ENCODE data around the gene NRXN3.

Gene NRXN3

DNA sequence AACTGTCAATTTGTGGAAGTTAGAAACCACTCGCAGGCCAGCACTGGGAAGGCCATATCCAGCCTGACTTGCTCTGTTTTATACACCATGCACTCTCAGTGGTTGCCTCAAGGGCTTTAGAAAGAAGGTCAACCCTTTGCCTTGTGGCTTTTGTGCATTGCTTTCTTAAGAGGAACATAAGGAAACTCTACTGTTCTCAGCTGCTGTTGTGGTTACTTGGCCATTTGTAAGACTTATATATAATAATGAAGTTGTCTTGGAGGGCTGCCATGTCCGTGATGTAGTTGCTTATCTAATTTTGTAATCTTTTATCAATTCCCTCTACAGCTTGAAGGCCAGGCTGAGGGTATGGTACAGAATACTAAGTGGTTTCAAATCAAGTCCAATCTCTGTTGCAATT, 1403.3 kb downstream of the NRXN3 start:
- no peak for DNase-seq

DNA sequence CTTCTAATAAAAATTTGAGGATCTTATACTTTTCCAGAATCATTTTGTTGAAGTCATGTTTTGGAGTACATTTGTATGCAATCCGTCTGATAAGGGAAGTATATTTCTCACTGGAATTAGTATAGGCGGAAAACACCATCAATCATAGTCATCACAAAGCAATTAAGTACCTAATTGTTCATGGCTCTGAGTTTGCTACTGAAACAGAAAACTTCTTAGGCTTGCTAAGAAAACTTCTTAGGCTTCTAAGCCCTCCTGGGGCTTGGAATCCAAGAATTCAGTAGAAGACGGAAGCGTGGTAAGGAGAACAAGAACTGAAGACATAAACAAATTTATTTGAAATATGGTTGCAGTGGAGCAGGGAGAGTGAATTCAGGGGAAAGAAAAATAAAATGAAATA, 1404.9 kb downstream of the NRXN3 start:
- no peak for DNase-seq

DNA sequence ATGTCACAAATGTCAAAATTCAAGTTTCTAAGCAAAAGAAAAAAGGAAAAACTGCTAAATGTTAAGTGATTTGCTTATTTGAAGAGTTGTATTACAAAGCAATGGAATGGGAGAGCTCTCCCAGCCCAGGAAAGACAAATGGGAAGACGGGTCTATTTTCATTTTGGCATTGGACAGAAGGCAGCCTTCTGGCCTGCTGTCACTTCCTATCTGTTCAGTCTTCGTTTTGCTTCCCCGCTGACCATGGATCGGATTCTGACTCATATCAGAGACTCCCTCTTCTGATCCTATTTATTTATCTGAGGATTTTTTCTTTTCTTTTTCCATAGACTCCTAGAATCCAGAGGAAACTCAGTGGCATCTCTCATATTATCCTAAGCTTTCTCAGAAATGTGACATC, 1406.3 kb downstream of the NRXN3 start:
- no peak for DNase-seq

DNA sequence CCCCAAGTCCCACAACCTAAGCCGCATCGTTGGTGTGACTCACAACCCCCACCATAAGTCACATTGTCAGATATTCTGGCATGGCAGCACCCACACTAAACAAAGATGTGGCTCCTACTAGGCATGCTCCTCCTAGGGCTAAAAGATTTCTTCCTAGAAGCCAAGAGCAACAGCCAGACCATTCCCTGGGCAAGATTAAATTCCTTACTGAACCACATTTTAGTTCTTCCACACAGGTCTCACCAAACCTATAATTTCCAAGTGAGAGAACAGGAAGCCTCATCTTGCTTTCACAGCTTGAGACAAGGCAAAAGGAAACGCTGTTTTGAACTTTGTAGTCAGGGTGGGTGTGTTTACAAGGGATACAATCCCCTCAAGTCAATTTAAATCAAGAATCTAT, 1408.3 kb downstream of the NRXN3 start:
- no peak for DNase-seq

DNA sequence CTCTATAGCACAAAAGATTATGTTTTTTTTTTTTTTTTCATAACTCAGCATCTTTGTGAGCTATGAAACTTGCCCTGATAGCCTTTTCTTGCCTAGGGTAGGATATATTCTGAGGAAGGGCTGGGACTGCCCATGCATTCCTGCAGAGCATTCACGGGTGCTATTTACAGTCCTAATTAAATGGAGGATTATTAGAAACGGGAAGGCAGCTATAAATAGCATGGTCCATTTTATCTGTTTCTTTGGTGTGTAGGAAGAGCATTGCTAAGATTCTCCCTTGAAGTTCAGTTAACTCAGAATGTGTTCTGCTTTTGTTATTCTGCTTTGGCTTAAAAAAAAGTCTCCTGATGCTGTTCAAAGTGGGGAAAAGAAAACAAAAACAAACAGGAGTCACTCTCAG, 1410.2 kb downstream of the NRXN3 start:
- DNase-seq, result no peak

DNA sequence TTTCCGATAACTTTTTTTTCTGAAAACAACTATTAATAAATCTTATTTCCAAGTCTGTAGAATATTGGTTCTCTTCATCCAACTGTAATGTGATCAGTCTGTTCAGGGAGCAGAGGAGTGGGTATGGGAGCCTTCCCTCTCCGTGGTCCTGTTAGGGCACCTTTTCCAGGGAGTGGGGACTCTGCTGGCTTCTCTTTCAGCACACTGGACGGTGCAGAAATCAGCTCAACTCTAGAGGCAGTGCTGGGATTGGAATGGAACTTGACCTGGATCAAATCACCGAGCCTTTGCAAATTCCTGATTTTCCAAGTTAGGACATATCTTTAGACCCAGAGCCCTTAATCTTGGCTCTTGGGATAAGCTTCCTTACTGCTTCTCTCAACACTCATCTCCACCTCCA, 1410.7 kb downstream of the NRXN3 start:
- no peak for DNase-seq

DNA sequence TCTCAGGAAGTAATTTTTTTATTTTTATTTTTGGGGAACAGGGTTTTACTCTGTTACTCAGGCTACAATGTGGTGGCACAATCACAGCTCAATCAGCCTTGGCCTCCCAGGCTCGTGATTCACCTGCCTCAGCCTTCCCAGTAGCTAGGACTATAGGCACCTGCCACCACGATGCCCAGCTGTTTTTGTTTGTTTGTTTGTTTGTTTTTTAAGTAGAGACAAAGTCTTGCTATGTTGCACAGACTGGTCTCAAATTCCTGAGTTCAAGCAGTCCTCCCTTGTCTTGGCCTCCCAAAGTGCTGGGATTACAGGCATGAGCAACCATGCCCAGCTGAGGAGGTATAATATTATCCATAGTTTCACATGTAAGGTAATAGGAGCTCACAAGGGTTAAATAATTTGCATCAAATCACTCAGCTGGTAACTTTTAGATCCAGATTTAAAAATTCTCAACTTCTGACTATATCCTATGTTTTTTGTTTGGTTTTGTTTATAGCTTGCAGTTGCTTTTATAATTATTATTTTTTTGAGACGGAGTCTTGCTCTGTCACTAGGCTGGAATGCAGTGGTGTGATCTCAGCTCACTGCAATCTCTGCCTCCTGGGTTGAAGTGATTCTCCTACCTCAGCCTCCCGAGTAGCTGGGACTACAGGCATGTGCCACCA, 1411.9 kb downstream of the NRXN3 start:
- no peak for DNase-seq

DNA sequence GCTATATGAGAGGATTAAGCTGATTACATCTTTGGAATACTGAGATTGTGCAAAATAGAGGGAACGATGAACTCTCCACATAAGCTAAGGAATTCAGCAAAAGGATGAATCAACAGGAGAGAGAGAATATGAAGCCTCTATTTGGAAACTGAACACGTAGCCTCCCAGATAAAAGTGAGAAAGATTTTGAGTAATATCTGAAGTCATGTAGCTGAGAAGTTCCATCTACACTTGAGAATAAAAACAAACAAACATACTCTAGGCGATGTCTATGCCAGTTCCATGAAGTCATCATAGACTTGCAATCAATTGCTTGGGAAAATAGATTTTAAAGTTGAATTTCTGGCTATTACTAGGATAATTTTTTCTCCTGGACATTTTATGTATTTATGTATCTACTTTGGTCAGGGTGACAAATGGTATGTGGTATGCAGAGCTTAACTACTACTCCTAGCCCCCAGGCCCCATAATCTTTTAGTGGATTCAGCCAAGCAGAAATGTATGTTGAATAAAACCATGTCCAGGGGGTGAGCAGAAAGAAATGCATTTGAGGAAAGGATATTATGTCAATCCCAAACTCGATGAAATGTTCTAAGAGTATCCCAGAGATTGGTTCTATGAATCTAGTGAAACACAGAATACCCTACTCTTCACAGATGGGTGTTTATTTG, 1413.7 kb downstream of the NRXN3 start:
- no peak for DNase-seq

DNA sequence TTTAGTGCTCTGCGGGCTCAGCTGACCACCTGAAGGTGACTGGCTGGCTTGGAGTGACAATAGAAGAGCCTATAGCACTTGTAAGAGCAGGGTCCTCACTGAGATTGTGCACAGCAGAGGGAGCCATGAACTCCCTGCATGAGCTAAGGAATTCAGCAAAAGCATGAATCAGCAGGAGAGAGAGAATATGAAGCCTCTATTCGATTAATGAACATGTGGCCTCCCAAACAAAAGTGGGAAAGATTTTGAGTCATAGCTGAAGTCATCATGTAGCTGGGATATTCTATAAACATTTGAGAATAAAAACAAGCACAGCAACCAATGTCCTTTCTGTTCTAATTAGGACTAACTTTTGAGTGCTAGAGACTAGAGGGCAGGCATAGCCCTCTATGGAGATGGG, 1414.5 kb downstream of the NRXN3 start:
- DNase-seq, result no peak

DNA sequence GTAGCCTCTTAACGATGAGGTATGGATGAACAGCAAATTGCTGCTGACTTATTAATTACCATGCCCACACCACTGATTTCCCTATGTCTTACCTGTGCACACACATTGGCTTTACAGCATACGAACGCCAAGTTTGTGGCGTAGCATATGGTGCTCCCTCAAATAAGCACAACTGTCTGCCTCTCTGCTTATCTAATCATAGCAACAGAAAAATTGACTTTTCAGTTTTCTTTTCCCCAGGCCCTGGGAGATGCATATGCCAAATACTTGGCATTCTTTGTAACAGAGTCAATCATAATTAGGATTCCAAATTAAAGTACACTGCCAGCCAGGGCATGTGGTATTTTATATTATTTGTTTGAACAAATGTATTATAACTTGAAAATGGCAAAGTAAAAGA, 1415.7 kb downstream of the NRXN3 start:
- DNase-seq, result no peak

DNA sequence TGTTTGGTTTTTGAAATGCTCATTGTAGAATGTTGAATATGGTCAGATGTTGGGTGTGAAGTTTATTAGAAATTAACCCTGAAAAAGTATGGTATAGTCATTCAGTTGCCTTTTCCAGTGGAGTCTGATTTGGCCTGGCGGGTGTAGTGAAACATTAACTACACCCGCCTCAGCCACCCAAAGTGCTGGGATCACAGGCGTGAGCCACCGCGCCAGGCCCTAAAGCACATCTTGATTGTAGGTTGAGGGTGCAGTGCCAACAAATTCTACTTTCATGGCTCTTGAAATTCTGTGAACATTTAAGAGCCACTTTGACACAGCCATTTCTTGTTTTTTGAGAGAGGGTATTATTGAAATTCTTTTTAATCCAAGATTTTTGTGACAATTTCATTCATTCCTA, 1416.2 kb downstream of the NRXN3 start:
- no peak for DNase-seq

DNA sequence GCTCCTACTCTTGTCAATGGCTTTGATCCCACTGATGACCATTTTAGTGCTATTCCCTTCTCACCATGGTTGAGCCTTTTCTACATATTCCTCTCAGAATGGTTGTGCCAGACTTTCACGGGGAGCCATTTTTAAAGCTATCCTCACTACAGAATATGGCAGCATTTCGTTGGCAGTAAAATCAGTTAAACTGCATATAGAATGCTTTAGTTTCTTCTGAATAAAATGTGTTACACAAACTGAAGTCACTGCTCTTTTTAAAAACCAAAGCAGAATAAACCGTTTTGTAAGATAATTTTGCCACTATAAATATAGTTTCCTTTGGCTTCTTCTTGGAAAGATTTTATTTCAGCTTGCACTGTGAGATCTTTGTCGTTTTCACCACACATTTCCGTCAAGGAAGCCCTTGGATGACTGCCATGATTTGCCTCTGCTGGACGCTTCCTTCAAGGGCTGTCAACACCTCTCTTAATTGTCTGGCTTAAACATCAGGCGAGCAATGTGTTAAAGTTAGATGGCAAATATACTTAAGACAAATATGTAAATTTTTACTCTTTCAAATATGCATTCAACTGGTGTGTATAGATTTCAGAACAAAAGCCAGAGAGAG, 1416.9 kb downstream of the NRXN3 start:
- DNase-seq, result no peak

DNA sequence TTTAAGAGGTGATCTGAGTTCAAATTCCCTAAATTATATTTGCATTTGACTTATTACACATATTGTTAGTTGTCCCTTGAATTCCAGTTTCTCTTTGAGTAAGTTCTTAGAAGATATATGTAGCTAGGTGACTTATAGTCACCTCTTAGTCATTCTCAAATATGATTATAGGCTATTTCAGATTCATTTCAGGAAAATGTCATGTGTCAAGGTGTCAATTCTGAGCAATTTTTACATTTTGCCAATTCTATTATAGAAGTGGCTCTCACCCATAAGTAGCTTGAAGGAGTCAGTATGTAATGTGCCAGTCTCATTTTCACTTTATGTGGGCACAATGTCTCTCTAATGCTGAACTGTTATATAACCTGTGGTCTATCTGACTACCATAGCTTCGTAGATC, 1417.7 kb downstream of the NRXN3 start:
- no peak for DNase-seq

DNA sequence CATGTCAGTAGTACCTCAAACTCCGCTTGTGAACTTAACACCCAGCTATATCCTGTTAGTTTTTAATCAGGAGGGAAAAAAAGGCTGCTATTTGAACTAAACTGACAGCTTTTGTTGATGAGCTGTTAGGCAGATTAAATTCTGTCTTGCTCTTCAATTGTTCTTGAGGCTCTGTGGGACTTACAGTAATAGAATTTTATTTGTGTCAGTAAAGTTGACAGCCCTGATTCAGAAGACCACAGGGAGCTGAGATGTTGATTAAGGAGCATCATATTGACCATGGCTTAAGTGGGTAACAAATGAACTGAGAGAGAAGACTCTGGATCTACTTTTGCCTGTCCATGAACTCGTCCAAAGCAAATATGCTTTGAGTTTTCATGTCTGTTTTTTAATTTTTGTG, 1418.2 kb downstream of the NRXN3 start:
- no peak for DNase-seq

DNA sequence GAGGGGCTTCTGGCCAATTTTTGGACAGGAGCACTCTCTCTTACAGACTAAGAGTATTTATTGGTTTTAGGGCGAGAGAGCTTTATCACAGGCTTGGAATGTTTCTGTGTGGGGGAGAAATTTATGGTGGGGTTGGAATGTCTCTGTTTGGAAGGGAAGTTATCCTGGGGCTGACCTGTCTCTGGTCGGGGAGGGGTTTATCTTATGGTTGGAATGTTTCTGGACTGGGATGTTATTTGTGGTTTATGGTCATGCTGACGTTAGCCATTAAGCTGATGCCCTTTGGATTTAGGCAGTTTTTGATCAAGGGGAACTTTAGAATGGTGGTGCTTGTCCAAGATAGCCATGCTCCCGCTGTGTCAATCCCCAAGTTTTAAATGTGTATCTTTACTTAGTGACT, 1426.4 kb downstream of the NRXN3 start:
- no peak for DNase-seq

DNA sequence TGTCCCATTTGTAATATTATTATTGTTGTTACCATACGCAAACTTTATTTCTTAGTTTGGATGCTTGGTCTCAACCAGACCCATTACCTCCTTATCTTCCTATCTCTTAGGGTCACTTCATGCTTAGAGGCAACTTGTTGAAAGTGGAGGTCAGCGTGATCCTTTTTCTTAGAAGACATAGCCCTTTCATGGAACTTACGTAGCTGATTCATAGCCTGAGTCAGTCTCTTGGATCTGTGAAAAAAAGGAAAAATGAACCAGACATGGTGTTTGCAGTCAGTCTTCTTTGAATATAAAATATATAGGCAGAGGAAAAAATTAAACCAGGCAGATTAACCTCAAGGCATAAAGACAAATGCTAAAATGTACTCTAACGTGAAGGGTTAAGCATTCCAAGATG, 1427.4 kb downstream of the NRXN3 start:
- no peak for DNase-seq

DNA sequence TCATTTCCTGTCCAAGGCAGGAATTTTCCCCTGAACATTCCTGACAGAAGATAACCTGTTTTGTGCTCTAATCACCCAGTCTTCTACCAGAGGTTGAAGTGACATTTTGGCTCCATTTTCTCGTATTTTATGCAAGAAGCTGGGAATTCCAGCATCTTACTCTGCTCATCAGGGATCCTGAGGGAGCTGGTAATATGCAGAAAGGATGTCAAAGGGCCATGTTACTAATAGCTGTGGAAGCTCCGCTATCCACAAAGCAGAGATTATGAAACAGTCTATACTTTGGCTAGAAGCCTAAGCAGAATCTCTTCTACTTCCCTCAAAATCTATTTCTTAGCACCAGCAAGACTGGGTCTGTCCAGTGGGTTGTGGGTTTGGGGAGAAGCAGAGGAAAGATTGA, 1428.2 kb downstream of the NRXN3 start:
- no peak for DNase-seq

DNA sequence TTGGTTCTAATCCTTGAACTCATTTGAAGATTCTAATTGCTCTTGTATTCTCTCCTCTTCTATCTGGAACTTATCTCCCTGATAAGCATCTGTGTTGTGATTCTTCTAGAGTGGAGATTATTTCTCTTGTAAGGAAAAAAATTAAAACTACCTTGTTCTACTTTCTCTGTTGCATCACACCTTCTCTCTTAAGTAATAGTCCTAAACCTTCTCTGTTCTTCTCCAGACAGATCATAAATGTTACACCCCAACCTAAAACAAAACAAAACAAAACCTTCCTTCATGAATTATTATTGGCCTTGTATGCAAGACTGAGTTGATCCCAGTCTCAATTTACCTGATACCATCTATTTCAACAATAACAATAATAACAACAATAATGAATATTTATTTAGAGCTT, 1429.1 kb downstream of the NRXN3 start:
- DNase-seq, result no peak

DNA sequence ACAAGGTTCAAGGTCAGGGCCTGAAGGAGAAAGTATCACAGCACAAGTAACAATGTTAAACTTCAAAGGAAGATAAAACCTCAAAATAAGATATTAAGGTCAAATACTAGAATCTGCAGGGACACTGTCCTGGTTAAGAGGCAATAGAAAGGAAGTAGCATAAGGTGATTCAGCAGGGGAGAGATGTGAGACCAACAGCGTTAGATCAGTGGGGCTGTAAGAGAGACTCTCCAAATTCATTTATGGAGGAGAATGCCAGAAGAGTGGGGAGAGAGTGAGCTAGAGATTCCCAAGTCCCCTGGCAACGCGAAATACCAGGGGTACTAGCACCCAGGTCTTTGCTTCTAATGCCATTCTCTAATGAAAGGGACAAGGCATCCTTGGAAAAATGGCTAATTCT, 1430.2 kb downstream of the NRXN3 start:
- DNase-seq, result no peak

DNA sequence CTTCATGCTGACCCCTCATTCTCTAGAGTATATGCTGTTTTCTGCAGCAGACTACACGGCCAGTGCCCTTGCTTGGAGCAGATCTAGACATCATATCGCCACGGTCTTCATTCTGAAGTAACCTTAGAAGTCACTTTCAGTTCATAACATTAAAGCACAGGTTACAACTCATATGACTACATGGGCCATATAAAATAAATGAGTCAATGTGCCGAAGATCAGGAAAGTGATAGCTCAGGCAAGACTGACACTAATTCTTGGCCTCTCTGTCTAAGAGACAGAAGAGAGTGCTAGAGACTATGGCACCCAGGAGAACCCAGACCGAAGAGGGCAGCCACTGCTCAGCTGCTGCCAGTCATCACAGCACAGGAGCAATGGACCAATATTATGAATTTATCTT, 1431.4 kb downstream of the NRXN3 start:
- no peak for DNase-seq

DNA sequence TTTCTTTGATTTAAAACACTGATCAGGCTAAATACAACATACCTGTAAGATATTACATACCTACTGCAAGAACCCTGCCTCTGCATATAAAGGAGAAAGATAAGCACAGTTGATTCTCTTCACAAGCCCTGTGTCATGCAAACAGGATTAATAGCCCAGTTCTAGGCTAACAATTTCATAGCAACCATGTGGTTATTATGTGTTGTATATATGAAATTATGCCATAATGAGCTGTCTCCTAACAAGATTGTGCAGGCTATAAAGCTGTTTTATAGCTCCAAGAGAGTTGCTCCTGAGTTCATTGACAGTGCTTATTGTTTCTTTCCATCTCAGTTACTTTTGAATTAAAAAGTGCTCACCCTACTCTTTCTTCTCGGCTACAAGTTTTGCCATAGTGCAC, 1431.9 kb downstream of the NRXN3 start:
- DNase-seq, result no peak

DNA sequence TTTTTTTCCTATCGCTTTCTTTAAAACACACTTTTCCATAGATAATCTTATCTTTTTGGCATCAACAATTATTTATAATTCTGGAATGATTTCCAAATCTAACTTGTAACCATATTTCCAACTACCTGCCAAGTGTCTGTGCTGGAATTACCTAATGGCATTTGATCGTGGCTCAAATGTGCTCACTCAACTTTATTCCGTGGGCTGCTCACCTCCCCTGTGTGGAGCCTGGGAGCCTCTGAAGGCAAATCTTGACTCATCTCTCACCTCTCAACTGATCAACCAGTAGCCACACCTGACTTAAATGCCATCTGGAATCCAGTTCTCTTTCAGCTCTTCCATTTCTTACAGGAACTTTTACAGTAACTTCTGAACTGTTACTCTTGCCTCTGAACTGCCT, 1432.6 kb downstream of the NRXN3 start:
- no peak for DNase-seq

DNA sequence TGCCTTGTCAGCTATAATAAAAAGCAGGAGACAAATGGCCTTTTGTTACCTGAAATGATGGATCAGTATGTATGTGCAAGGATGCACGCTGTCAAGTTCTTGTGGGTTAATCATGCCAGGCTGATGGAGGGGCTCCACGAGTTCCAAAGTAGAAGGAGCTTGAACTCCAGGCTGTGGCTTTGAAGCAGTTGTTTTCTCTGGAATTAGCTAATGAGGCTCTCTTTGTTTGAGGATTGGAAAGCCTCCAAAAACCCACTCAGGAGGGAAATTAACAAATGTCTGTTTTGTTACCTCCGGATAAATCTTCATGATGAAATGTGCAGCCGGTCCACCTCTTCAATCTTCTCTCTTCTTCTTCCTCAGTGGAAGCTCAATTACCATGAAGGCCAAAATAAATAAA, 1435.7 kb downstream of the NRXN3 start:
- no peak for DNase-seq

DNA sequence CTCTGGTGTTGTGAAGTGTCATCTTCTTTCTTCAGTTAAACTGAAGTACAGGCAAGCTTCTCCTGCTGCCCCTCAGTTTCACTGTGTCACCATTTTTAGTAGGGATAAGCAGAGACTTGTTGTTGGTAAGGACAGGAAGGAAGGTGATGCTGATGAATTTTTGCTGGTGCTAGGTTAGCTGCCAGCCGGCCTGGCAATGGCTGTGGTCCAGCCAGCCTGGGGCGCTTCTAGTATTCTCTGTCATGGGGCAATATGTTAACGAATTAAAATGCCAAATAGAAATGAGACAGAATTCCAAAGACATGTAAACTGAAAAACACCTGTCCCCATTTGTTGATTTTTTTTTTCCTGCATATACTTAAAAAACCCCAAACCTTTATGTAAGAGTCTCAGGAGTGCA, 1438.3 kb downstream of the NRXN3 start:
- no peak for DNase-seq

DNA sequence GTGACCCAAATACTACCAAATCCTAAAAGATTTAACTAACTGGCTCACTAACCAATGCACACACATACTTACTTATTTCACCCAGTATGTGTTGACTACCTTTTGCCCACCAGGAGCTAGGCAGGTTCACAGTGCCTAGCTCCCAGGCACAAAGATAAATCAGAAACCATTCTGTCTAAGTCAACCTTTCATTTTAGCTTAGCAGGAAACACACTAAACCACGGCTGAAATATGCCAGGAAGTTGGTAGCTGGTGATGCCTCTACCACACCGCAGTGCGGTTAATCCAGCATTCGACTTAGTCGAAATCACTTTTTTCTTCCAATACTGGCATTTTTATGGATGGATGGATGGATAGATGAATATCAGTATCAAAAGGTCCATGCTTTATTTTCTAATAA, 1443.5 kb downstream of the NRXN3 start:
- DNase-seq, result no peak

All from suppressor macrophage treated with lipopolysaccharide for 1 hour (primary cell).